ENCODE results near the gene ZBTB20. TPM values are rescaled to one million over a fixed set of nuclear protein-coding genes. Genes with fewer than 3 reads are reported as not detected.

The ZBTB20 gene
- total and polyA plus RNA-seq, 10 of the 15 experiments (the other 5 are each of a cell fraction or from before 2014, with no cell fraction given), result 0.20 to 5.5 (median 2.2) TPM

- no peak for TF ChIP-seq E4F1 (IDR thresholded peaks at IDR 0.05; ENCODE audit: borderline replicate concordance, partially characterized antibody)
Measured at GRCh38 chr3:114929971-114930732, 216.9 kb downstream of the ZBTB20 start (continued).

GRCh38 chr3:114928989-114929640 is 218.0 kb downstream of the ZBTB20 start:
- Histone ChIP-seq H3K36me3 (ENCODE audit: control insufficient read depth in 2 of 2, insufficient read depth in 2 of 2, low read length in 1 of 2) (no peaks in the 10 kb centered on the region), H3K4me3 (no peak overlapping the region), H3K9me3 (replicated peaks; ENCODE audit: control insufficient read depth, insufficient read depth, low read length) (no peaks in the 10 kb centered on the region), H3K4me1 (ENCODE audit: control insufficient read depth, insufficient read depth, low read length) (no peaks in the 10 kb centered on the region), H3K79me2 (ENCODE audit: control insufficient read depth, insufficient read depth, low read length) (no peaks in the 10 kb centered on the region), H2AFZ (ENCODE audit: control insufficient read depth, low read depth, low read length) (no peak overlapping the region), H3K27me3 (replicated peaks in 1 of 2; ENCODE audit: control insufficient read depth in 2 of 2, insufficient read depth in 2 of 2, low read length in 1 of 2) (no peaks in the 10 kb centered on the region), H3K27ac (ENCODE audit: control insufficient read depth, insufficient read depth) (no peak overlapping the region), H3K9ac (ENCODE audit: control insufficient read depth, insufficient read depth, low read length) (no peak overlapping the region), H4K20me1 (ENCODE audit: control insufficient read depth, insufficient read depth) (no peaks in the 10 kb centered on the region), H3K4me2 (ENCODE audit: control insufficient read depth, insufficient read depth) (no peak overlapping the region)
- 55% methylated on average over 2 of the region's 2 CpGs for WGBS (ENCODE audit: insufficient coverage, insufficient replicate concordance, low lambda C conversion rate, missing lambda C conversion rate)
- ATAC-seq (no peak), FAIRE-seq (no peak), DNase-seq (ENCODE audit: low read depth, low spot score) (no peak)
- in situ Hi-C loops (cut with MboI), result no loop called here
- ChIA-PET RAD21 (ENCODE audit: unreplicated experiment) (no interaction called here), POLR2A (no interaction called here), SMC1A (ENCODE audit: uncharacterized antibody, unreplicated experiment) (no interaction called here), CTCF (no interaction called here)
- intact Hi-C loops (cut with micrococcal nuclease; ENCODE audit: unreplicated experiment), result no loop called here
- no TSS peak for BruUV-seq (replicated peaks)
- TF ChIP-seq LARP7 (IDR thresholded peaks at IDR 0.05) (no peak), HDGF (IDR thresholded peaks at IDR 0.05) (no peak), KDM1A (IDR thresholded peaks at IDR 0.05; ENCODE audit: borderline replicate concordance) (no peak), GABPA (IDR thresholded peaks at IDR 0.05; ENCODE audit: low read depth) (no peak), SRF (IDR thresholded peaks at IDR 0.05; ENCODE audit: low read depth in 2 of 2, low read length in 2 of 2) (no peak), ZNF592 (IDR thresholded peaks at IDR 0.05) (no peak), E2F8 (IDR thresholded peaks at IDR 0.05; ENCODE audit: low read depth, partially characterized antibody) (no peak), IRF5 (IDR thresholded peaks at IDR 0.05; ENCODE audit: borderline replicate concordance) (no peak), FOXK2 (IDR thresholded peaks at IDR 0.05) (no peak)
